IgD-negative memory B cell (primary cell): Measurements from ENCODE around the gene NMRK1. TPM values are rescaled to one million over a fixed set of nuclear protein-coding genes. Genes with fewer than 3 reads are reported as not detected.

Experiments used
- H3K27ac Mint-ChIP-seq, 3 donors: one replicate each; pipeline ENCODE4 v1.8.0; 2020 to 2022; ENCODE audit warnings: mild to moderate bottlenecking in 3 of 3, mixed read lengths in 3 of 3, moderate library complexity in 1 of 3
- H3K27me3 Mint-ChIP-seq: one replicate; pipeline ENCODE4 v1.8.0; 2021; ENCODE audit warnings: mixed read lengths
- H3K36me3 Mint-ChIP-seq: one replicate; pipeline ENCODE4 v1.8.0; 2020; ENCODE audit warnings: mild to moderate bottlenecking, mixed read lengths
- H3K4me1 Mint-ChIP-seq, 3 donors: one replicate each; pipeline ENCODE4 v1.8.0; 2020 to 2022; ENCODE audit warnings: mixed read lengths in 3 of 3, mild to moderate bottlenecking in 1 of 3
- H3K4me3 Mint-ChIP-seq, 4 donors: one replicate each; pipeline ENCODE4 v1.8.0; 2020 to 2022; ENCODE audit warnings: mild to moderate bottlenecking in 4 of 4, mixed read lengths in 4 of 4, moderate library complexity in 3 of 4
- H3K9me3 Mint-ChIP-seq, 3 donors: one replicate each; pipeline ENCODE4 v1.8.0; 2020 to 2021; ENCODE audit warnings: mixed read lengths in 3 of 3, mild to moderate bottlenecking in 1 of 3
- polyA plus RNA-seq: library from polyadenylated mRNA; unstranded; fragments of 300-500 nt; fragmentation: Illumina TruSeq; gene quantifications from one replicate; pipeline ENCODE4 v1.2.3, GENCODE V29; 2021

The NMRK1 gene
- polyA plus RNA-seq, 1 donor from 2014 or later: 26.0 TPM

DNA sequence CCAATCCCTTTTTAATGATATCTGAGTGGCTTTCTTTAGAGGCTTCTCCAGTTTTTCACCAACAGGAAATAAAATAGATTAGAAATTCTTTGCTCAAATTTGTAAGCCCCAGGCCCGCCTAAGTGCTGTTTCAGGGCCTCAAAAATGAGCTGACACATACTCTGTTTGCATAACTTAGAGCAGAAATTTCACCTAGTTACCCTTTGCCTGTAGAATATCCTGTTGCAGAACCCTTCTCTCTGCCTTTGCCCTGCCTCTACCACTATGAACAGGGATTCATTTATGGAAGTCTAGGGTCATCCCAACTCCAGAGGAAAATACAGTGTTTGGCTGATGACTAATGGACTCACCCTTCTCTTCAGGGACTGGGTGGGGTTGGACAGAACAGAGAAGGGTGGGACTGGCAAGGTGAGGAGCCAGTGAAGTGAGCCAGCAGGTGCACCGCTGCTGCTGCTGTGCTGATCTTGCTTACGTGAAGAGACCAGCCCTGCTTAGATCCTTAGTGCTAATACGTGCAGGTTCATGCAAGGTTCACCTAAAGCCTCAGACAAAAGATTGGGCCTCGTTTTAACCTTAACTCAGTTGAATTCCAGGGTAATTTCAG lies 23.2 kb upstream of the NMRK1 start:
- H3K4me3 Mint-ChIP-seq: peak overlapping the region in 1 of 4 donors; percentile 63
- peaks cover 7% of the 10 kb centered on the region for H3K36me3 Mint-ChIP-seq
- no peaks in the 10 kb centered on the region for H3K27me3 Mint-ChIP-seq
- H3K27ac Mint-ChIP-seq: peak overlapping the region in 2 of 3 donors; percentile 3 to 67
- no peaks in the 10 kb centered on the region for H3K9me3 Mint-ChIP-seq
- H3K4me1 Mint-ChIP-seq: peaks cover 29 to 44% (median 39%) of the 10 kb centered on the region in 3 donors

DNA sequence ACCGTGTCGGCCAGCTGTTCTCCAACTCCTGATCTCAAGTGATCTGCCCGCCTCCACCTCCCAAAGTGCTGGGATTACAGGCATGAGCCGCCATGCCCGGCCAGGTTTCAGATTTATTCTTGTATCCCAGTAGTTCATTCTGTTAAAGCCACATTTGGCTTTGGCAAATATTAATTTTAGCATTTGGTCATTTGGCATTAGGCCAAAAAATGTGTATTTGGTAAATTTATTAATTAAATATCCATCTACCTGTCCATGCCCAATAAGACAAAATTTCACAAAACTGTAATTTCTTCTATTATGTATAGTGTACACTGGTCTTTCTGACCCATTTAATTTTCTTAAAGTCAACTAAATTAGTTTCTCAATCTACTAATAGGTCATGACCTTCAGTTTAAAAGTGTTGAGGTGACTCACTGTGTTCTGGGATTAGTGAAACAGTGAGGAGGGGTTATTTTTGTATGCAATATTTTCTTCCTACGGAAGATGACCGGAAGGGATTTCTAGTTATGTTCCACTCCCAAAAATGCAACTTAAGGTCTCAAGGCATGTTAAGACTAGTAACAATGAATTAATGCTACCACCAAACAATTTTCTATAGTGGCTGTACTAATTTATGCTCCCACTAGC lies 21.4 kb upstream of the NMRK1 start:
- no peaks in the 10 kb centered on the region for H3K9me3 Mint-ChIP-seq
- no peak overlapping the region for H3K27ac Mint-ChIP-seq
- H3K27me3 Mint-ChIP-seq: no peaks in the 10 kb centered on the region
- peaks cover 6% of the 10 kb centered on the region for H3K36me3 Mint-ChIP-seq
- H3K4me3 Mint-ChIP-seq: peak overlapping the region in 1 of 4 donors; percentile 47
- peaks cover 40 to 57% (median 49%) of the 10 kb centered on the region in 3 donors for H3K4me1 Mint-ChIP-seq

- peaks cover 36 to 51% (median 45%) of the 10 kb centered on the region in 3 donors for H3K4me1 Mint-ChIP-seq
- peaks cover 6% of the 10 kb centered on the region for H3K36me3 Mint-ChIP-seq
- no peaks in the 10 kb centered on the region for H3K27me3 Mint-ChIP-seq
- no peak overlapping the region for H3K27ac Mint-ChIP-seq
- no peaks in the 10 kb centered on the region for H3K9me3 Mint-ChIP-seq
- peak overlapping the region in 2 of 4 donors; percentile 55 to 71 for H3K4me3 Mint-ChIP-seq
Observed at GRCh38 chr9:75108571-75108970, 20.6 kb upstream of the NMRK1 start.

DNA sequence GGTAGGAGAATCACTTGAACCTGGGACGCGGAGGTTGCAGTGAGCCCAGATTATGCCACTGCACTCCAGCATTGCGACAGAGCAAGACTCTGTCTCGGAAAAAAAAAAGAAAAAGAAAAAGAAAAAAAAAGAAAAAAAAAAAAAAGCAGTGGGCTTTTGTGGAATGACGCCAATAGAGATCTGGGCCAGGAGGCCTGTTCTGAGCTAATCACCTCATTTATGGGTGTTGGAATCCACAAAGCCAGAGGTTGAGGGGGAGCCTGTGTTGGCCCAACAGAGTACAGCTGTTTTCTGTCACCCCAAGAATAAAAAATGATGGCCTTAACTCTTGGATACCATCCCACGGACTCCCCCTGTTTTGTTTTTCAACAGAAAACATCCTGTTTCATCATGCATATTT lies 18.9 kb upstream of the NMRK1 start:
- Mint-ChIP-seq H3K9me3 (no peaks in the 10 kb centered on the region), H3K27ac (no peak overlapping the region), H3K4me3 (no peak overlapping the region), H3K27me3 (no peaks in the 10 kb centered on the region), H3K4me1 (peaks cover 39 to 50% (median 47%) of the 10 kb centered on the region in 3 donors), H3K36me3 (peaks cover 6% of the 10 kb centered on the region)

- no peaks in the 10 kb centered on the region for H3K27me3 Mint-ChIP-seq
- H3K36me3 Mint-ChIP-seq: peaks cover 6% of the 10 kb centered on the region
- H3K27ac Mint-ChIP-seq: peak overlapping the region in 1 of 3 donors; percentile 47
- H3K9me3 Mint-ChIP-seq: no peaks in the 10 kb centered on the region
- H3K4me3 Mint-ChIP-seq: no peak overlapping the region
- peaks cover 37 to 53% (median 52%) of the 10 kb centered on the region in 3 donors for H3K4me1 Mint-ChIP-seq
Observed at GRCh38 chr9:75105841-75106240, 17.9 kb upstream of the NMRK1 start.

DNA sequence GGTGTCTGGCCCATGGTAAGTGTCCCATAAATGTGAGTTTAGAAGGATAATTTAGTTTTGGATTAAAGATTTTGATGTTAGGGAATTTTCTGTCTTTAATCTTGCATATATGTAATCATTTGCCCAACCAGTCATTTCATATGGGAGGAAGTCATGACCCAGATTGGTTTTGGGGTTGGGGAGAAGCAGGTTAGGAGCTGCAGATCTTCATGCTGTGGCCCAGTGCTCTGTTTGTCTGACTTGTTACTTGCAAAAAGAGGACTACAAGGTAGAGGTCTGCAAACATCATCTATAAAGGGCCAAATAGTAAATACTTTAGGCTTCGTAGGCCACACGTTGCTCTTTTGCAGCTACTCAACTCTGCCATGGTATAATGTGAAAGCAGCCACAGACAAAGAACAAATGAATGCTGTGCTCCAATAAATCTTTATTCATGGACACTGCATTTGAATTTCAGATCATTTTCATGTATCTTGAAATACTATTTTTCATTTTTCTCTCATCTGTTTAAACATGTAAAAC lies 17.1 kb upstream of the NMRK1 start:
- peak overlapping the region in 1 of 4 donors; percentile 21 for H3K4me3 Mint-ChIP-seq
- H3K36me3 Mint-ChIP-seq: peaks cover 3% of the 10 kb centered on the region
- H3K27ac Mint-ChIP-seq: no peak overlapping the region
- H3K4me1 Mint-ChIP-seq: peaks cover 33 to 49% (median 47%) of the 10 kb centered on the region in 3 donors
- no peaks in the 10 kb centered on the region for H3K9me3 Mint-ChIP-seq
- H3K27me3 Mint-ChIP-seq: no peaks in the 10 kb centered on the region

GRCh38 chr9:75104607-75105006 lies 16.7 kb upstream of the NMRK1 start:
- no peak overlapping the region for H3K27ac Mint-ChIP-seq
- peaks cover 3% of the 10 kb centered on the region for H3K36me3 Mint-ChIP-seq
- H3K27me3 Mint-ChIP-seq: no peaks in the 10 kb centered on the region
- H3K9me3 Mint-ChIP-seq: no peaks in the 10 kb centered on the region
- peaks cover 32 to 47% (median 43%) of the 10 kb centered on the region in 3 donors for H3K4me1 Mint-ChIP-seq
- peak overlapping the region in 1 of 4 donors; percentile 21 for H3K4me3 Mint-ChIP-seq

GRCh38 chr9:75102177-75102790 lies 14.3 kb upstream of the NMRK1 start:
- peaks cover 24 to 47% (median 40%) of the 10 kb centered on the region in 3 donors for H3K4me1 Mint-ChIP-seq
- no peaks in the 10 kb centered on the region for H3K27me3 Mint-ChIP-seq
- H3K9me3 Mint-ChIP-seq: no peaks in the 10 kb centered on the region
- no peaks in the 10 kb centered on the region for H3K36me3 Mint-ChIP-seq
- H3K4me3 Mint-ChIP-seq: no peak overlapping the region
- peak overlapping the region in 1 of 3 donors; percentile 33 for H3K27ac Mint-ChIP-seq

- H3K9me3 Mint-ChIP-seq: no peaks in the 10 kb centered on the region
- H3K27ac Mint-ChIP-seq: peak overlapping the region in 1 of 3 donors; percentile 36
- peak overlapping the region in 1 of 4 donors; percentile 57 for H3K4me3 Mint-ChIP-seq
- no peaks in the 10 kb centered on the region for H3K36me3 Mint-ChIP-seq
- H3K4me1 Mint-ChIP-seq: peaks cover 32 to 48% (median 48%) of the 10 kb centered on the region in 3 donors
- no peaks in the 10 kb centered on the region for H3K27me3 Mint-ChIP-seq
Observed at GRCh38 chr9:75101004-75101588, 13.1 kb upstream of the NMRK1 start.

DNA sequence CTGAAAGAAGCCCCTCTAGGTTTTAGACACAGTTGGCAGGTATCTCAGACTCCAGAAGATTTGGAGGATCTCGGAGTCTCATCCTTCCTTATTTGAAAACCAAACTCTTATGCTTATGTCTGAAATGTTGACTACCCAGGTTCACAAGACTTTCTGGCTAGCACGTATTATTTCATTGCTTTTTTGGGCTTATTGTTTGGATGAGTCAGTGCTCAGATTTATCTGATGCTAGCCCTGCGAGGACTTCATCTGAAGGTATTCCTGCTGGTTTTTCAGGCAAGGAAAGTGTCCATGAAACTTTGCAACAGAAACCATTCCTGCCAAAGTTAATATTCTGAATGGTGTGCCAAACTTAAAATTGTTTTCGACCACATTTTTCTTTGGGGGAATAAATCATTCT lies 8.8 kb upstream of the NMRK1 start:
- Mint-ChIP-seq H3K4me1 (peaks cover 38 to 53% (median 46%) of the 10 kb centered on the region in 3 donors), H3K27ac (no peak overlapping the region), H3K4me3 (no peak overlapping the region), H3K27me3 (no peaks in the 10 kb centered on the region), H3K9me3 (no peaks in the 10 kb centered on the region), H3K36me3 (no peaks in the 10 kb centered on the region)

DNA sequence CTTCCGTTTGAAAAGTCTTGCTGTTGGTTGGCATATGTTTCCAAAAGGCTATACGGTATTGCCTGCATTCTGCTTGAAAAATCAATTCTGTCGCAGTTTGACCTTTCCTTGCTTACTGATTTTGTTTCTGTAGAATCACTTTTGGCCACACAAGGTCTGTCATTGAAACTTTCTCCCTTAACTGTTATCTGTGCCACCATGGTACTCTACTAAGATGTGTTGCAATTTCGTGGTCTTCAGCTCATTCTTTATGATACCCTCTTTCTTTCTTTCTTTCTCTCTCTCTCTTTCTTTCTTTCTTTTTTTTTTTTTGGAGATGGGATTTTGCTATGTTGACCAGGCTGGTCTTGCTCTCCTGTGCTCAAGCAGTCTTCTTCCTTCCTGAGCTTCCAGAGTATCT lies 4.8 kb upstream of the NMRK1 start:
- Mint-ChIP-seq H3K27me3 (no peaks in the 10 kb centered on the region), H3K9me3 (no peaks in the 10 kb centered on the region), H3K4me3 (peak overlapping the region in 2 of 4 donors; percentile 4 to 57), H3K36me3 (no peaks in the 10 kb centered on the region), H3K27ac (peak overlapping the region in 1 of 3 donors; percentile 50), H3K4me1 (peaks cover 49 to 63% (median 56%) of the 10 kb centered on the region in 3 donors)

- peak overlapping the region in 1 of 3 donors; percentile 87 for H3K27ac Mint-ChIP-seq
Observed at GRCh38 chr9:75090579-75090978, 2.6 kb upstream of the NMRK1 start.

GRCh38 chr9:75089373-75089766 lies 1.4 kb upstream of the NMRK1 start:
- peak overlapping the region; percentile 84 to 96 (median 94) for H3K4me3 Mint-ChIP-seq
- peaks cover 2% of the 10 kb centered on the region for H3K36me3 Mint-ChIP-seq
- H3K9me3 Mint-ChIP-seq: no peaks in the 10 kb centered on the region
- peak overlapping the region; percentile 8 to 84 (median 58) for H3K27ac Mint-ChIP-seq
- H3K4me1 Mint-ChIP-seq: peaks cover 36 to 61% (median 49%) of the 10 kb centered on the region in 3 donors
- H3K27me3 Mint-ChIP-seq: no peaks in the 10 kb centered on the region

More at GRCh38 chr9:75090579-75090978, 2.6 kb upstream of the NMRK1 start:
- H3K9me3 Mint-ChIP-seq: no peaks in the 10 kb centered on the region
- peak overlapping the region; percentile 2 to 95 (median 66) for H3K4me3 Mint-ChIP-seq
- peaks cover 47 to 63% (median 52%) of the 10 kb centered on the region in 3 donors for H3K4me1 Mint-ChIP-seq
- no peaks in the 10 kb centered on the region for H3K27me3 Mint-ChIP-seq
- peaks cover 2% of the 10 kb centered on the region for H3K36me3 Mint-ChIP-seq

- H3K36me3 Mint-ChIP-seq: peaks cover 2% of the 10 kb centered on the region
- no peaks in the 10 kb centered on the region for H3K9me3 Mint-ChIP-seq
- H3K27ac Mint-ChIP-seq: peak overlapping the region; percentile 58 to 91 (median 89)
- H3K4me3 Mint-ChIP-seq: peak overlapping the region; percentile 84 to 96 (median 94)
- peaks cover 30 to 56% (median 43%) of the 10 kb centered on the region in 3 donors for H3K4me1 Mint-ChIP-seq
- H3K27me3 Mint-ChIP-seq: no peaks in the 10 kb centered on the region
Observed at GRCh38 chr9:75088646-75089372, 854 bp upstream of the NMRK1 start.
